ENCODE measurements around the gene CFAP65.

Gene CFAP65

DNA sequence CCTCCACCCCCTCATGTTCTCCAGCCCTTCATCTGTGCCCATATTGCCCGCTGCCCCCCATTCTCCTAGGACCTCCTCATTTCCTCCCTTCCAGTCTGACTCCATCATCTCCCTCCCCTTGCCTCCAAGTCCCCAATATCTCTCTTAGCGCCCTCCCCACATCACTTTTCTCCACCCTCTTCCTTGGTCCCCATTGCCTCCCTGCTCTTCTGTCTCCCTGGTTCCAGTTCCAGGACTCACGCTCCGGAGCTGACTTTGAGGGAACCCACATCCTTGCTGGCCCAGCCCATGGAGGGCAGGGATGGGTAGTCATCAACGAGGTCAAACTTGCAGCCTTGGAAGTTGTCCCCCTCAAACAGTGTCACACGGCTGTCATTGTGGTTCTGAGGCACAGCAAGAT lies 50.7 kb downstream of the CFAP65 start:
- no peak for DNase-seq

DNA sequence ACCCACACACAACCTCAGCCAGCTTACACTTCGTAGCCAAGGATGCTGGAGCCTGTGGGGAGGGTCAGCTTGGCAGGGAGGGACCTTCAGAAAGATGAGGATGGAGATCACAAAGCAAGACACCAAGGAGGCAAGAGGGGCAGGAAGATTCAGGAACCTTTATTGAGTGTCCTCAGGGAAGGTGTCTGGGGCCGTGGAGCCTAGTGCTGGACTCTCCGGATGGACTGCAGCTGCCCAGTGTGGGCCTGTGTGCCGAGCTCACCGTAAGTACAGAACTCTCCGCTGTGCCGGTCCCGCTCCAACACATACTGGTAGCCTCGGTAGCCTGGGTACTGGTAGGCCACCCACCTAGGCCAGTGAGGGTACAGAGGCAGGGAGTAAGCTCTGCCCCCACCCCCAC lies 51.3 kb downstream of the CFAP65 start:
- DNase-seq, result no peak

DNA sequence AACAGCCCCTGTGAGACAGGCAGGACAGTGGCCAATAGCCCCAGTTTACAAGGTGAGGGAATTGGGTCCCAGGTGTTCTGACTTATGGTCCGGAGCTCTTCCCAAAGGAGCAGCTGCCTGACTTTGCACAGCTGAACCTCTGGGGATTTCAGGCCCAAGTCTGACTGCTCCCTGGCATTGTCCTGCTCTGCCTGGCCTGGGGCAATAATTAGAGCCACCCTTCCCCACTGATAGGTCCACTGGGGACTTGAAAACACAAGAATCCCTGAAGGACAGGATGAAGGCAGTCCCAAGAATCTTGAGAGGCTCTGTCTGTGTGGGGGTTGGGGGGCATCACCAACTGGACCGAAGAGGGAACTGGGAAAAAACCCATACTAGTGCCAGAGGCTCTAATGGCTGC lies 52.7 kb downstream of the CFAP65 start:
- DNase-seq, result no peak

DNA sequence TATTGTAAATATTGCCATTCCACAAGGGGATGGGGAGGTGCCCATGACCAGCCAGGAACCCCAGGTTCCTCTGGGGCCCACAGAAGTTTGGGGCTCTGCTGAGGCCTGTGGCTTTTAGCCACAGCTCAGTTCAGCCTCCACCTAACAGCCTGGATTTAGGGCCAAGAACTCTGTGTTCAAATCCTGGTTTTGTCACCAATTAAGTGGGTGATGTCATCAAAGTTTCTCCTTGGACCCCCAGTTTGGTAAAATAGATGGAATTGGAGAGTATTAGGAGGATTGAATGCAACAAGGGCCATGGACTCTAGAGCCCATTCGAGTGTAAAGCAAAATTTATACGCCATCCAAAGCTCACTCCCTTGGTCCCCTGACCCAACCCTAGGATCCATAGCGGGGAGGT lies 53.2 kb downstream of the CFAP65 start:
- no peak for DNase-seq

DNA sequence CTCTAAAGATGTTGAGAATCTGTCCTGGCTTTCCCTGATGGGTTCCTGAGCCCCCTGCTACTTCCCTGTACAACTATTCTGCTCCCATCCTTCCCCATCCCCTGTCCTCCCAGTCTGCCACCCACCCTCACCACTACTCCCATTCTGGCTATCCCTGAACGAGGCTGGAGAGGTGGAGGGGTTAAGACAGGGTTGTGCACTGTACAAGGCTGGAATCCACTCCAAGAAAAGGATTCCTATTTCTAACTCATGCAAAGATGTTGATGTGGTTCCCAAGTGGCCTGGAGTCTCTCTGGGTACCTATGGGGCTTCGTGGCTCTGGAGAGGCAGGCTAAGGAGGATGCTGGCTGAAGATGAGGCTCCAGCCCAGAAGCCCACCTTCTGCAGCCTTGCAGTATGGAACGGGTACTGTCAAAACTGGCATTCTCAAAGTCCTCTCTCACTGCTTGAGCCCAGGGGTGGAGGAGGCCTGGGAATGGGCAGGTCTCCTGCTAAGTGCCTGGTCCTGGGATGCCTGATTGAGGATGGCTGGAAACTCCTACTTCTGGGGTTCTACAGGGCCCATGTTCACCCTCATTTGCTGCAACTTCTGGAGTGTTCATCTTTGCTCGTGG lies 55.1 kb downstream of the CFAP65 start:
- DNase-seq, result no peak

DNA sequence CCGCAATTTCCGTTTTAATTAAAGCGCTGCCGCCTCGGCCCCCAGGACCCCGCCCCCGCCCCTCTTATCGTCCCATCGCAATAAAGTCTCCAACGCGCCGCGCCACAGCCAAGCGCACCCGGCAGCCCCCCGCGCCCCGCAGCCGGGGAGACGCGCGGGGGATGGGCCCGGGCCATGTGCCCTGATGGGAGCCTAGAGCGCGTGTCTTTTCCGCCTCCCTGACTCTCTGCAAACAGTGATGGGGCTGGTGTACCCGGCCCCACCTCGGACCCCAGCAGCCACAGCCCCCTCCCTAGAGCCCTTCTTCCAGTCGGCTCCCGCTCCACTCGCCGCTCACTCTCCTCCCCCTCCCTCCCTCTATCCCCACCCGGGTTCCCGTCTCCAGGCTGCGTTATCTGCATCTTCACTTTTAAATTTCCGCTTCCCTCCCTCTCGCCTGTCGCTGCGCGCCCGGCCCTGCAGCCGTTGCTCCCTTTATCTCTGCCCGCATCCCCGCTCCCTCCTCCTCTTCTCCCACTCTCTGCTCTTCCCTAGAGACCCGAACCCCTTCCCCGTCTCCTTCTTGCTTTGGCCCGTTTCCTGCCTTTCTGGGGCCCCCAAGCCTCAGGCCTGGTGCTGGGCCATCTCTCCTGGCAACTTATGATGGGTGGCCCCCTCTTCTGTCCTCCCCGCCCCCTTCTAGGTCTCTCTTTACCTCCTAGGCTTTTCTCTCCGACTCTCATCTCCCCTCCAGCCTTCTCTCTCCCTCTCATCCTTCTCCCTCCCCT lies 55.8 kb downstream of the CFAP65 start:
- DNase-seq, result no peak

DNA sequence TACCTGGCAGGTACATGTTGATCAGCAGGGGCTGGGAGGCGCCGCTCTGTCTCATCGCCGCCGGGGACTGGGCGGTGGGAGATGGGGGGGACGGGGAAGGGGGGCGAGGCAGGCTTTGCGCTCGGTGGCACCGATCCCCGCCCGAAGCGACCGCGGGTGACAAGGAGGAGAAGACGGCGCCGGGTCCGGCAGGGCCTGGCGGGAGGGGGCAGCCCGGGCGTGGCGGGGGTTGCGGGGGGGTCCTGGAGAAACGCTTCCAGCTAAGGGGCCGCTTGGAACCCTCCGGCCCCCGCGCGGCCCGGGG lies 56.3 kb downstream of the CFAP65 start, which contains the start of gene FEV:
Gene FEV, minus strand, starts transcription at position 164 of the 304 bp plus-strand sequence. Its CDS starts 109 bp downstream, at position 55.
- DNase-seq, result no peak

DNA sequence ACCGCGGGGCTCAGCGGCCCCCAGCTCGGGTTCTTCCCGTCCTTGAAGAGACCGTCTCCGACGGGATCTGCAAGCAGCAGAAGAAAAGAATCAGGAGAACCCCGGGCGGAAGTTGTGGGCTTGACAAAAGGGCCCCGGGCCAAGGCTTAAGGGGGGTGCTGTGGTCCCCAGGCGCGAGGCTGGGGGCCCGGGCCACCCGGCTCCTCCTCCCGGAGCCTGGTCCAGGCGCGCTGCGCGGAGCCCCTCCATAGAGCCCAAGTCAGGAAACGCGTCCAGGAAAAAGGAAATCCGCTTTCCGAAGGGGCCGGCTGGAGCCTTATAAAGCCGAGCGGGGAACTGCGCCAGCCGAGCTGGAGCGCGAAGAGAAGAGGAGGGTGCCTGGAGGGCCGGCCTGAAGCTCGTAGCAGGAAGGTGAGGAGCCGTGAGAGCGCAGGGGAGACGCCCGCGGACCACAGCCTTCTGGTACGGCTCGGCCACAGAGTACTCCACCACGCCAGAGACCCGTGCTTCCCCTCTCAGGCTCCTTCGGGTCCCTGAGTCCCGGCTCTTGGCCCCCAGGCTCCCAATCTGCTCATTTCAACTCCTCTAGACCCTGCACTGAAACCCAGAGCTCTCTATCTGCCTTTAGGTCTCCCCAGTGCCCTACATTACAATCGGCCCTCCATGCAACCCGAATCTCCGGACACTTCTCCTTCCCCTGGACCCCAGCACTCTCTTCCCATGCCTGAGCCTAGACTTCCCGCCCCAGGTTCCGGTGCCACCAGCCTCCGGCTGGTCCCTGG lies 56.9 kb downstream of the CFAP65 start:
- peak; percentile 27 for DNase-seq

DNA sequence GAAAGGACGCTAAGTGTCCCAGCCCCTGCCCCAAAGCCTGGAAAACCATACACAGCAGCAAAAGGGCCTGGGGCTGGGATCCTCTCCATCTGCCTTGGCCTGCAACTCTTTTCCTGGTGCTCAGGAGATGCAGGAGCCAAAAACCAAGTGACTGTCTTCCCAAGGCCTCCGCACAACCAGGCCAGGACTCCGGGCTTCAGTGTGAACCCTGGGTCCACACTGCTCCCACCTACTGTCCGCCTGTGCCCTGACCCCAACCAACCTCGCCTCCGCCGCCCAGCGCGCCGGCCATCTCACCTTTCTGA lies 57.4 kb downstream of the CFAP65 start:
- no peak for DNase-seq

DNA sequence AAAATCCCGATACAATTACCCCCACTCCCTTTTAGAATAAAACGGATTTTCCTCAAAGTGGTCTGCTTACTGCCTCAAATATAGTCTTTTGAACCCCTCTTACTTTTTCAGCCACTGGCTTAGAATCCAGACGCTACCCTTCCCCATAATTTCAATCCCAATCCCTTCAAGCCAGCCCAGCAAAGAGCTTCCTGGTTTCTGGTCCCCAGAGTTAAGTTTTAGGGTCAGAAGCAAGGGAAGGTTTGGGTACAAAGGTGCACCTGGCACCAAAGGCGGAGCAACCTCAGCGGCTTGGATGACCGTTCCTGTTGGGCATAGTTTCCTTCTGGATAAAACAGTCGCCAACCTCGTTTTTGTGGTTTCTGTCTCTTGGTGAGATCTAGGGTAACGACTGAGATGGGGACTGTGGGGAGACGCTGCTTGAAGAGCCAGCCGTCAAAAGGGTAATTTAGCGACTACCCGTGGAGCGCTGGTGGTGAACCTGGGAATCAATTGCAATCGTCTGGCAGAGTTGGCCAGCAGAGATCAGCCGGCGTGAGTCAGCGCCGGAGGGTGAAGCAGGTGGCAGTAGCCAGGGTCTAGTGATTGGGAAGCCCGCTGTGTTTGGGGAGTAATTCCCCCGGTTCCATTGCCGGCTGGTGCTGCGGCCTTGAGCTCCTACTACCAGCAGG lies 57.9 kb downstream of the CFAP65 start:
- DNase-seq, result no peak

DNA sequence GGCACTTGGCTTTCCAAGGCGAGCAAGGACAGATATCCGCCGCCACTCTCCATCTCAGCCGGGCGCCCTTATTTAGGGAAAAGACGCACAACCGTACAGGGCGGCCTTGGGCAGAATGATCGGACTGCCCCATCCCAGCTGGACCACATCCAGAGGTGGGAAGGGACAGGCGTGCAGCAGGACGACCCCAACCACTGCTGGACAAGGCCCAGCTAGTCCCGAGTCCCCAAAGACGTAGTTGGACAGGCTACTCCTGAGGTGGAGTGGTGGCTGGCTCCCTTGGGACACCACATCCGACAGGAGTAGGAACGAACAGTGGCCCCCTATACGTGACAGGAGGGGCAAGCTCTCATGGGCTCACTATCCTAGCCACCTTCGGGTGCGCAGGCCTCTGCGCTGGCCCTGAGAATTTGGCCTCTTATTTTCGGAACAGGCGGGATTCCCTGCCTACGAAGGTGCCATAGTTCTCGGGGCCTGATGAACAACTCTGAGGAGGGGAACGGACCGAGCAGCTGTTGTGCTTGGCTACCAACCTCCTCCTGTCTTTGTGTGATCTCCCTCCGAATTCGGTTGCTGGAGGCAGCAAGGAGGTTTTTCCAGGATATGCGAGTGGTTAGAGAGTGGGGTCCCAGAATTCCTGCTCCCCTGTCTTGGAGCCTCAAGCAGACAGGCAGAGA lies 58.6 kb downstream of the CFAP65 start:
- DNase-seq, result no peak

DNA sequence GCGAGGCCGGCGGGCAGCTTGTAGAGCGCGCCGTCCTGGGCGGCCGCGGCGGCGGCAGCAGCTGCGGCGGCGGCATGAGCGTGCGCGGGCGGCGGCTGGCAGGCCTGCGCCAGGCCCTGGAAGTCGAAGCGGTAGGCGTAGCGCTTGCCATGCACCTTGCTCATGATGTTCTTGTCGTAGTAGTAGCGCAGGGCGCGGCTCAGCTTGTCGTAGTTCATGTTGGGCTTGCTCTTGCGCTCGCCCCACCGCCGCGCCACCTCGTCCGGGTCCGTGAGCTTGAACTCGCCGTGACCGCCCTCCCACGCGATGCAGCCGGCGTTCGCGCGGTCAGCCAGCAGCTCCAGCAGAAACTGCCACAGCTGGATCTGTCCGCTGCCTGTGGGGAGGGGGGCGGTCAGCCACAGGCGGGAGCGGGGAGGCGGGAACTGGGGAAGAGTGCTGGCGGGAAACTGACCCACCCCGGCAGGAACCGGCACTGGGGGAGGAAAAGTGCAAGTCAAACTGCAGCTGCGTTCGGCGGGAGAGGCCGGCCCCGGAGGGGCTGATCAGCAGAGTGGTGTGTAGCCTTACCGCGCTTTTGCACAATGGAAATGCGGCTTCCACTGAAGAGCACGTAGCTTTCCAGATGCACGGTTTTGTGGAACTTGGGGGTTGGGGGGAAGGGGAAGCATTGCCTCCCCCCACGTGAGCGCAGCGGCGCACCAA lies 59.3 kb downstream of the CFAP65 start:
- DNase-seq, result peak; percentile 55

DNA sequence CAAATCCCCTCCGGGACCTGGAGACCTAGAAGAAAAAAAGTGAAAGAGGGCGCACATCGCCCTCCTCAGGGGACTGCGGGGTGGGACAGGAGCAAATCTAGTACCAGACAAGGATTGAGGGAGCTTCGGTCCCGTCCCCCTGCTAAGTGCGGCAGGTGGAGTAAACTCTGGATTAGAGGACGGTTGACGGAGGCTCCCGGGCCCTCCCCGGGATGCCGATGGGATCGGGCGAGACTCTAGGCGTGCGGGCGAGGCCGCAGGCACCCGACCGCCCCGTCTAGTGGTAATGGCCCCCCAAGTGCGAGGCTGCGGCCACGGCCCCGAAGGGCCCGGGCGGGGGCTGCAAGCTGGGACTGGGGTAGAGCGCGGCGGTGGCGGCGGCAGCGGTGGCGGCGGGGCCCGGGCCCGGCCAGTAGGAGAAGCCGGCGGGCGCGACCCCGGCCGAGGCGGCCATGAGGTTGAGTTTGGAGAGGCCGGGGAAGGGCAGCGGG lies 59.9 kb downstream of the CFAP65 start:
- DNase-seq, result no peak

DNA sequence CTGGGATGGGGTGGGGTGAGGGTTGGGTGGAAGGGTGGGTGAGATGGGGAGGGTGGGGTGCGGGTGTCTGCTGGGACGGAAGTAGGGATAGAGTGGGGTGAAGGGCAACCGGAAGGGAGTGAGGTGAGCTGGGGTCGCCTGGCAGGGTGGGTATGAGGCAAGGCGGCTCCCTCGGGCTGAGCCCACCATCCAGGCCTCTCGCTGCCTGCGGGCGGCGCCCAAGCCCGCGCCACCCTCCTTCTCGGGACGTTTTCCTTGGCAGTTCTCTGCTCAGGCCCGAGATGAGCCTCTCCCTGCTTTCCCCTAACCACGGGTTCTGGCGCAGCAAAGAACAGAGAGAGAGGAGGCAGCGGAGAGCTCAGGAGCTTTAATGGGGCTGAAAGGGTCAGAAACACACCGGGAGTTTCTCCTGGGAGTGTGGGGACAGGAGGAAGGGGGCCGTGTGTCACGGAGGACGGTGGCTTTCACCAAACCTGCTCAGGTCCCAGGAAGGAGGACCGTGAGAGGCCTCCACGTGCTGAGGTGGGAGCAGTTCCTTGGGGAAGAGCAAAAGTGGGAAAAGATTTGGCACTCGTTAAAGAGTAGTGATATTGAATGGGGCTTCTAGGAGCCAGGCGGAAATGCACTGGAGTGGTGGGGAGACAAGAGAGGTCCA lies 60.5 kb downstream of the CFAP65 start:
- peak; percentile 30 for DNase-seq

DNA sequence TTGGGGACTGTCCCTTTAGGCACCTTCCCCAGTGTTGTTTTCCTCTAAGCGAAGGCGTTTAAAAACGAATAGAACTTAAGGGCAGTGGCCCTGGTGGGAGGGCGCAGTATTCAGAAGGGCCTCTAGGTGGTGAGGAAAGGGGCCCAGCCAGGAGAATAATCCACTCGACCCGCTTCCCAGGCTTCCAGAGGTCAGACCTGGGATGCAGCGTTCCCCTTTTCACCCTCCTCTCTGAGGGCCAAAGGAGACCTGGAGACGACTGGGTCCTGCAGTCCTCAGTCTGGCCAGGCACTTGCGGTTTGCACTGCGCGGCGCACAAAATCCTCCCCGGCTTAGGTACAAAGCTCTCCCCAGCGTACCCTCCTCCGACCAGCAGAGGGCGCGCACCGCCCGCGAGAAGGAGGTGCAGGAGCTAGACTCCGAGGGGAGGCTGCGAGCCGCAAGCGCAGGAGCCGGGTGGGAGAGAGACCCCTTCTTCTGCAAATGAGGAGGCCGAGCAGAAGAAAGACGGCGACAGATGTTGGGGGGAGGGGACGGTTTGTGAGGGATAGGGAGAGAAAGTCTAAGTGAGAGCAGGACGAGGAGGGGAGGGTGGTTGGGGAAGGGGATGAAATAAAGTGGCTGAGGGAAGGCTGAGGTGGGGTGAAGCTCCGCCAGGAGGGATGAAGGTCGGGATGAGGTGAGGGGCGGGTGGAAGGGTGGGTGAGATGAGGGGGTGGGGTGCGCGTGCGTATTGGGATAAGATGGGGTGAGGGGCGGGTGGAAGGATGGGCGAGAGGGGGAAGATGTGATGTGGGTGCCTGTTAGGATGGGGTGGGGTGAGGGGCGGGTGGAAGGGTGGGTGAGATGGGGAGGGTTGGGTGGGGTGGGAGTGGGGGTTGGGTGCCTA lies 61.2 kb downstream of the CFAP65 start:
- DNase-seq, result peak; percentile 91

DNA sequence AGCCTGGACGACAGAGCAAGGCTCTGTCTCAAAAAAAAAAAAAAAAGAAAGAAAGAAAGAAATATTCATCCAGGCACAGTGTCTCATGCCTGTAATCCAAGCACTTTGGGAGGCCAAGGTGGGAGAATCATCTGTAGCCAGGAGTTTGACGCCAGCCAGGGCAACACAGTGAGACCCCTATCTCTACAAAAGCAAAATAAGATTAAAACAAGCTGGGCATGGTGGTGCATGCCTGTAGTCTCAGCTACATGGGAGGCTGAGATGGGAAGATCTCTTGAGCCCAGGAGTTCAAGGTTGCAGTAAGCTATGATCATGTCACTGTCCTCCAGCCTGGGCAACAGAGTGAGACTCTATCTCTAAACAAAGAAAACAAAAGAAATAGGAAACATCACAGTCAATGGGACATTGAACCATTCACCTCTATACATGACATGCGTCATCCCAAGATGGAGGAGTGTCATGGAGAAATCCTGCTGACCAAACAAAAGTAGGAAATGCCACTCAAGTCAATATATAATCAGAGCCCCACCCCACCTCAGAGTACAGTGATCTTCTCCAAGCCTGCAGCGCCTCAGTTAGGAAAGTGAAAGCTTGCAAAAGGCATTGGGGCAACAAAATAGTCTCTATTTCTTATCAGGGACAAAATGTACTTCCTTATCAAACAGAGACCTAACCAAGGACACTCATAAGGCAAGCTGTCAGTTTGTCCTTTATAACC lies 66.1 kb downstream of the CFAP65 start:
- no peak for DNase-seq

DNA sequence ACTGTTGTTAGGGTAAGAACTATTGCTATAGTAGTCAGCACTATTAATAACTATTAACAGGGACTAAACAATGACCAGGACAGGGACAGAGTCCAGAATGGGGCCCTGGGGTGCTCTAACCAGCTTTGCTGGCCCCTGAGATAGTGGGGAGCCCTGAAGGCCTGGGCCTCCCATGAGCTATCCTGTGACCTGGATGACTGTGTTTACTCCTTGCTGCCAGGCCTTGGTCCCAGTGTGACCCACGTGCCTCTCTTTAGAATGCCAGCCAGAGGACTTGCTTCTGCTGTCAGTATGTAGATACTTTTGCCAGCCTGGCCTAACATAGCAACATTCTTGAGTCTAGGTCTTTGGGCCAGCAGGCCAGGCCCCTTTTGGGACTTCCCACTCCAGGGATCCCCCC lies 70.4 kb downstream of the CFAP65 start:
- no peak for DNase-seq

DNA sequence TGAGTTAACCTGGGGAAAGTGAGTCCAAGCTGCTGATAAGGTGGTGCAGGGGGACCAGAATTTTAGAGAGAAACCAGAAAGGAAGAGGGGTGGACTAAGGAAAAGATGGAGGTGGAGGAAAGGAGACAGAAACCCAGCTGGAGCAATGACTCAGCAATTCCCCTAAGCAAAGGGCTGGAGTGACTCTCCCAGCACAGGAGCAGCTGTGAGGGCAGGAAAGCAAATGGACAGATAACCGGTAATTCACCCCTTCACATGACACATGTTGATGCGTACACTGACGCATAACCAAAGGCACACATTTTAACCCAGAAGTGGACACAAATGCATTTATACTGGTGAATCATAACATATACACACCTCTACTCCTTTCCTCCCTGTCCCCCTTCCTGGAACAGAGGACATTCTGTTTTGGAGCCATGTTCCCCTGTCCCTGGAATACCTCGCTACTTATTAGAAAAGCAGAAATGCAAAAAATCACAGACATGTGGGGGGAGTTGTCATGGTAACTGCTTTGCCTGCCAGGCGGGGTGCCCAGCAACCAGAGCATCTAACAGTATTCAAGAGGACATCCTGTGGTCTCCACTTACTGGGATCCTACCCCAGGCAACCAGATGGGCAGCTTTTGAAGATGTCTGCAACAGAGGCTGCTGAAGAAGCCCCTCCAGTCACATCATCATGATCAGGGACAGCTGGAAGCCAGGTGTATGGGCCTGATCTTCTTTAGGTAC lies 77.1 kb downstream of the CFAP65 start:
- DNase-seq, result no peak

DNA sequence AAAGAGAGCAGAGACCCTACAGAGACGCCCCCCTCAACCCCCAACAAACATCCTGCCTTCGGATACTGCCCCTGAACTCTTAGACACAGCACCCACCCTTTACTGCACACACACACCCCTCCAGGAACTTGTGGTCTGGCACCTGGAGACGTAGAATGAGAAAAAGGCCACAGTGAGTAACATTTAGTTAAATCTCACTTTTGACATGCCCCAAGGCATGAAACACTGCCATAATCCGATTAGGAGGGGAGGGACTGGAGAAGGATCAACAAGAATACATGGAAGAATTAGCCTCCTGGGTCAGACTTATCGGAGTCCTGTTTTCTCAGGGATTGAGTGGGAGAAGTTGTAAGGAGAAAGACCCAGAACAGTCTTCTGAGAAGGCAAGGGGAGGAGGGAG lies 77.7 kb downstream of the CFAP65 start:
- DNase-seq, result no peak

Measured in stimulated activated CD4-positive, alpha-beta T cell treated with anti-CD3 and anti-CD28 coated beads, Interleukin-15, amount 100 ng/mL, for 24 hours (primary cell).